GM19193 (cell line): Measurements from ENCODE around the gene ERC1.

Source experiments
- POLR2A ChIP-seq: IDR thresholded peaks from 4 replicates; pipeline ENCODE4 v1.6.1; 2011; ENCODE audit not compliant: insufficient read depth, insufficient read length; ENCODE audit errors: extremely low read depth

ERC1 gene

GRCh38 chr12:1504895-1505311 is 513.9 kb downstream of the ERC1 start:
- no peak for TF ChIP-seq POLR2A

- TF ChIP-seq POLR2A: no peak
Measured at GRCh38 chr12:1505576-1505975, 514.6 kb downstream of the ERC1 start.

- no peak for TF ChIP-seq POLR2A
Measured at GRCh38 chr12:1507308-1507707, 516.3 kb downstream of the ERC1 start.

- TF ChIP-seq POLR2A: no peak
Measured at GRCh38 chr12:1509413-1510052, 518.5 kb downstream of the ERC1 start.

- TF ChIP-seq POLR2A: no peak
Measured at GRCh38 chr12:1510056-1510812, 519.2 kb downstream of the ERC1 start.

- TF ChIP-seq POLR2A: no peak
Measured at GRCh38 chr12:1515010-1515409, 524.0 kb downstream of the ERC1 start.

GRCh38 chr12:1515428-1515827 is 524.4 kb downstream of the ERC1 start:
- no peak for TF ChIP-seq POLR2A

- no peak for TF ChIP-seq POLR2A
Measured at GRCh38 chr12:1517007-1517406, 526.0 kb downstream of the ERC1 start.

- TF ChIP-seq POLR2A: no peak
Measured at GRCh38 chr12:1517734-1518525, 526.9 kb downstream of the ERC1 start.

- TF ChIP-seq POLR2A: no peak
Measured at GRCh38 chr12:1518591-1519516, 527.8 kb downstream of the ERC1 start.

GRCh38 chr12:1519642-1520041 is 528.6 kb downstream of the ERC1 start:
- no peak for TF ChIP-seq POLR2A

GRCh38 chr12:1523046-1523445 is 532.0 kb downstream of the ERC1 start:
- TF ChIP-seq POLR2A: no peak

- no peak for TF ChIP-seq POLR2A
Measured at GRCh38 chr12:1523558-1524050, 532.6 kb downstream of the ERC1 start.

- no peak for TF ChIP-seq POLR2A
Measured at GRCh38 chr12:1525858-1526257, 534.8 kb downstream of the ERC1 start.

GRCh38 chr12:1527789-1528188 is 536.8 kb downstream of the ERC1 start:
- TF ChIP-seq POLR2A: no peak

GRCh38 chr12:1528791-1529190 is 537.8 kb downstream of the ERC1 start:
- TF ChIP-seq POLR2A: no peak
